Coronary artery (tissue), 2 donors: ENCODE data around the gene AADAT.

Source experiments
- DNase-seq: peaks from one replicate; pipeline ENCODE4 v3.0.0-alpha.2; 2017; ENCODE audit warnings: low spot score
- H3K27ac ChIP-seq, 2 donors: fragments of 200-600 bp; sonication (generic); one replicate each; pipeline ENCODE4 v1.5.1; 2016 to 2019
- H3K4me3 ChIP-seq: fragments of 200-600 bp; sonication (generic); 2 replicates; pipeline ENCODE4 v1.5.1; 2016; ENCODE audit warnings: mild to moderate bottlenecking, moderate library complexity
- CTCF ChIP-seq: fragments of 200-600 bp; sonication (generic); IDR thresholded peaks from one replicate; pipeline ENCODE4 v1.5.1; 2019; ENCODE audit warnings: antibody characterized with exemption

The AADAT gene

GRCh38 chr4:170089274-170089667, 485 bp downstream of the AADAT start:
- no peak for DNase-seq
- Histone ChIP-seq H3K4me3 (peak overlapping the region; percentile 80), H3K27ac (peak overlapping the region in 1 of 2 donors; percentile 77)
- TF ChIP-seq CTCF: no peak

GRCh38 chr4:170088716-170089115, 1.0 kb downstream of the AADAT start:
- H3K27ac ChIP-seq: no peak overlapping the region

GRCh38 chr4:170087163-170087700, 2.5 kb downstream of the AADAT start:
- TF ChIP-seq CTCF: no peak
- Histone ChIP-seq H3K27ac (no peak overlapping the region), H3K4me3 (no peak overlapping the region)
- DNase-seq: no peak

More at GRCh38 chr4:170088716-170089115, 1.0 kb downstream of the AADAT start:
- H3K4me3 ChIP-seq: peak overlapping the region; percentile 80
- no peak for TF ChIP-seq CTCF
- DNase-seq: no peak

- H3K27ac ChIP-seq: no peak overlapping the region
- TF ChIP-seq CTCF: no peak
- no peak overlapping the region for H3K4me3 ChIP-seq
- no peak for DNase-seq
Observed at GRCh38 chr4:170083541-170083940, 6.2 kb downstream of the AADAT start.

- no peak for TF ChIP-seq CTCF
- no peak for DNase-seq
- Histone ChIP-seq H3K4me3 (no peak overlapping the region), H3K27ac (no peak overlapping the region)
Observed at GRCh38 chr4:170080496-170080895, 9.3 kb downstream of the AADAT start.

- H3K4me3 ChIP-seq: no peak overlapping the region
- DNase-seq: no peak
- no peak for TF ChIP-seq CTCF
- H3K27ac ChIP-seq: no peak overlapping the region
Observed at GRCh38 chr4:170079981-170080380, 9.8 kb downstream of the AADAT start.

GRCh38 chr4:170071196-170071595, 18.6 kb downstream of the AADAT start:
- H3K4me3 ChIP-seq: no peak overlapping the region
- DNase-seq: no peak
- H3K27ac ChIP-seq: no peak overlapping the region
- TF ChIP-seq CTCF: no peak
